Fibroblast of skin of back (primary cell): ENCODE data around the gene EBPL.
"Not testable (repeated sequence)": the region's sequence is repeated elsewhere in the genome, so short reads cannot be mapped to it uniquely, and the experiment has no call there.

Experiments used
- DNase-seq: peaks from one replicate; pipeline ENCODE4 v3.0.0-alpha.2; 2013

EBPL gene

GRCh38 chr13:49635599-49636433 lies 55.5 kb downstream of the EBPL start:
- peak; percentile 49 for DNase-seq

- DNase-seq, result no peak
These were observed 57.6 kb downstream of the EBPL start for GRCh38 chr13:49633710-49634109.

DNA sequence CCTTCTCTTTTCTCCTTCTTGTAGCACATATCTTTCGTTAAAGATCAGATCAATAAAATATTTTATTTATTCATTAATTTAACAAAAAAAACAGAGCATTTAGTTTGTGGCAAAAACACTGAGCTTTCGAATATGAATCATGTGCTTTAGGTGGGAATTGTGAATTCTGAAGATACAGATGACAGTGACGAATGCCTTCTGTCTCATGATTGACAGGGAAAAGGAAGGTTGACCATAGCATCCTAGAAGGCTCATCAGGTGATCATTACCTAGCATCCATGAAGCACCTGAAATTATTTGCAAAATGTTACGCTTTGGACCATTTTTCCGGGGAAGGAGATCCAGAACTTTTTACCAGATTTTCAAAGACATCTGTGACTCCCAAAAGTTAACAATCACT lies 59.1 kb downstream of the EBPL start:
- DNase-seq, result no peak

DNA sequence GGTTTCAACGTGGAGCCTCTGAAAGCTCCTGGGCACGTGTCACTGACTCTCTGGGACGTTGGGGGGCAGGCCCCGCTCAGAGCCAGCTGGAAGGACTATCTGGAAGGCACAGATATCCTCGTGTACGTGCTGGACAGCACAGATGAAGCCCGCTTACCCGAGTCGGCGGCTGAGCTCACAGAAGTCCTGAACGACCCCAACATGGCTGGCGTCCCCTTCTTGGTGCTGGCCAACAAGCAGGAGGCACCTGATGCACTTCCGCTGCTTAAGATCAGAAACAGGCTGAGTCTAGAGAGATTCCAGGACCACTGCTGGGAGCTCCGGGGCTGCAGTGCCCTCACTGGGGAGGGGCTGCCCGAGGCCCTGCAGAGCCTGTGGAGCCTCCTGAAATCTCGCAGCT lies 60.7 kb downstream of the EBPL start:
- no peak for DNase-seq

DNA sequence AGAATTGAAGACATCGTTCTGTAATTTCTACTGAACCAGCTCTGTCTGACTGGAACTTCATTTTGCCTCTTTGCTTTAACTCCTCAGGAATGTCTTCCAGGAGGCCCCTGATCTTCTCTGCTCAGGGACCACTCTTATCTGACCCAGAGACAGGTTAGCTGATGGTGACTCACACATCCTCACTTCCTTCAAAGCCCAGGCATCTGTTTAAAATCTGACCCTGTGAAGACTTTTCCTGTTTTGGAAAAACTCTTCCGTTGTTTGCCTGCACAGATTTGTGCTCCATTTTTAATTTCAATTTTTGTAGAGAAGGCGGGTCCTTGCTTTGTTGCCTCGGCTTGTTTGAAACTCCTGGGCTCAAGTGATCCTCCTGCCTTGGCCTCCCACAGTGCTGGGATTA lies 61.3 kb downstream of the EBPL start:
- DNase-seq, result no peak

DNA sequence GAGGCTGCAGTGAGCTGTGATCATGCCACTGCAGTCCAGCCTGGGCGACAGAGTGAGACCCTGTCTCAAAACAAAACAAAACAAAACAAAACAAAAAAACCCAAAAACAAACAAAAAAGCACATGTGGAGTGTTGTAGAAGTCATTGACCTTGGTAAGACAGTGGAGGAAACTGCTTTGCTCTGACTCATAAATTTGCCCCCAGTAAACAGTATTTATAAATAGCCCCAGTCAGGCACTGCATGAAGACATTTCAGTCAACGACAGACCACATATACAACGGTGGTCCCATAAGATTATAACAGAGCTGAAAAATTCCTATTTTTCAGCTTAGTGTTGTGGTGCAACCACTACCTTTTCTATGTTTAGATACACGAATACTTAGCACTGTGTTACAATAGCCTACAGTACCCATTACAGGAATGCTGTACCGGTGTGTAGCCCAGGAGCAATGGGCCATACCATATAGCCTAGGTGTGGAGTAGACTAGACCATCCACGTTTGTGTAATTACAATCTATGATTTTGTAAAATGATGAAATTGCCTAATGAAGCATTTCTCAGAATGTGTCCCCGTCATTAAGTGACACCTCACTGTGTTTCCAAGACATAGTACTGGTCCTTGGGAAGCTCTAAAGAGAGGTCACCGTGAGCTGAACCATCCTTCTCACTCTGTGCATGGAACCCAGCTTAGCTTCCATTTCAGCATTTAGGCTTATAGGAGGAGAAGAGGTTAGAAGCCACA lies 61.9 kb downstream of the EBPL start:
- DNase-seq, result no peak

DNA sequence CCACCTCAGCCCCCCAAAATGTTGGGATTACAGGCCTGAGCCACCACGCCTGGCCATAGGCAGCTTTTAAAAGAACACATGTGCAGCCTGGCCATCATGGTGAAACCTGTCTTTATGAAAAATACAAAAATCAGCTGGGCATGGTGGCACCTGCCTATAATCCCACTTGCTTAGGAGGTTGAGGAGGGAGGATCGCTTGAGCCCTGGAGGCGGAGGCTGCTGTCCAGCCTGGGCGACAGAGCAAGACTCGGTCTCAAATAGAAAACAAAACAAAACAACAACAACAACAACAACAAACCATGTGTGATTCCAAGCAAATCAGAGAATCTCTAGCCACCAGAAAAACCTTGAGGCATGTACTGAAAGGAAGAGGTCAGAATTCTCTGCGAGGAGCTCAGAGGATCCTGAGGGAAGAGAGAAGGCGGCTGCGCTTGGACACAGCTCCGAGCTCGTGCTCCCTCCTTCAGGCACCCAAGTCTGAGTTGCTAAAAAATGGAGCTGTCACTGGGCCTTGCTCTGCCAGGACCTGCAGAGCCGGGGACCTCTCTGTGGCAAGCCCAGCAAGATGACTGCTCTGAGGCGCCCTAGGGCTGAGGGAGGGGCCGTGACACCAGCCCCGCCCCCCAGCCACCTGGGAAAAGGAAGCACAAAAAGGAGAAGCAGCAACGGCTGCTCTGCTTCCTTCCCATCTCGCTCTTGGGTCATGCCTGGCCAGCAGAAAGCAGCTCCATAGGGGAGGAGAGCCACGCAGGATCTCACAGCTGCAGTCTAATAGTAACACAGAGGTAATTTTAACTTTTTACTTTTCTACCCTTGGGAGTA lies 63.2 kb downstream of the EBPL start, which contains the start of gene ARL11:
Gene ARL11 (plus strand): TSS at position 677 of the 822 bp plus-strand sequence. CDS start 1,941 bp downstream, outside the sequence.
- no peak for DNase-seq

GRCh38 chr13:49625392-49626079 lies 65.8 kb downstream of the EBPL start:
- no peak for DNase-seq

DNA sequence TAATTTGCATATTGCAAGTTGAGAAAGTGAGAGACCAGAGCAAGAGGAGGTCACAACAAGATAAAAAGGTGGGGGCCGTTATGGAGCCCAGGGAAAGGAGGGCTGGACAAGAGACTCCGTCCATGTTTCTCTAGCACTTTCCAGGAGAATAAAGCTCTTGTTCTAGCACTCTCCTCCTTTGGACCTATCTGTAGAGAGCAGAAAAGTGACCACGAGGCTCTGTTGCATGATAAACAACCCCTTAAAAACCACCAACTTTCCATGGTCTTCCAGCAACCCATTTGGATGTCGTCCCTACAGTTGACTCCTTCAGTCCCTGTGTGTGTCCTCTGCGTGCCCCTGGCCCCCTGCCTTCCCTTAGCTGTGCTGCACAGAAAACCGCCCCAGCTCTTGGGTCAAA lies 67.1 kb downstream of the EBPL start:
- DNase-seq, result no peak

GRCh38 chr13:49622174-49622946 lies 68.9 kb downstream of the EBPL start:
- no peak for DNase-seq

DNA sequence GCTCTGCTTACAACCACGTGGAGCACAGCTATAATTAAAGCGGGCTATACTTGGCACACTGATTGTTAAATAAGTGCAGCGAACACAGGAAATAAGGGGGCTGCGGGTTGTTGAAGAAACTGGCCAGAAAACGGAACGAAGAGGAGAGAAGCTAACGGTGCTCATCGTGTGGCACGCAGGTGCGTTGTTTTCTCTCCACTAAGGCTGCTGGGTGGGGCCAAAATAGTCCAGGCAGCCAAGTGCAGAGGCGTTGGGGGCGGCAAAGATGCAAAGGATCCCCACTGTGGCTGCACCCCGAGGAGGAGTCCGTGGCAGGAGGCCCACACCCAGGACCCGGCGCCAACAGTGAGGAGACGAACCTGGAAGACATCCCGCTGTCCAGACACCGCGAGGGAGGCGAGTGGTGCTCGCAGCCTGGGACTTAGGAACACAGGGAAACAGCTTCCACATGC lies 71.1 kb downstream of the EBPL start:
- DNase-seq, result no peak

GRCh38 chr13:49616676-49617065 lies 74.6 kb downstream of the EBPL start:
- no peak for DNase-seq

DNA sequence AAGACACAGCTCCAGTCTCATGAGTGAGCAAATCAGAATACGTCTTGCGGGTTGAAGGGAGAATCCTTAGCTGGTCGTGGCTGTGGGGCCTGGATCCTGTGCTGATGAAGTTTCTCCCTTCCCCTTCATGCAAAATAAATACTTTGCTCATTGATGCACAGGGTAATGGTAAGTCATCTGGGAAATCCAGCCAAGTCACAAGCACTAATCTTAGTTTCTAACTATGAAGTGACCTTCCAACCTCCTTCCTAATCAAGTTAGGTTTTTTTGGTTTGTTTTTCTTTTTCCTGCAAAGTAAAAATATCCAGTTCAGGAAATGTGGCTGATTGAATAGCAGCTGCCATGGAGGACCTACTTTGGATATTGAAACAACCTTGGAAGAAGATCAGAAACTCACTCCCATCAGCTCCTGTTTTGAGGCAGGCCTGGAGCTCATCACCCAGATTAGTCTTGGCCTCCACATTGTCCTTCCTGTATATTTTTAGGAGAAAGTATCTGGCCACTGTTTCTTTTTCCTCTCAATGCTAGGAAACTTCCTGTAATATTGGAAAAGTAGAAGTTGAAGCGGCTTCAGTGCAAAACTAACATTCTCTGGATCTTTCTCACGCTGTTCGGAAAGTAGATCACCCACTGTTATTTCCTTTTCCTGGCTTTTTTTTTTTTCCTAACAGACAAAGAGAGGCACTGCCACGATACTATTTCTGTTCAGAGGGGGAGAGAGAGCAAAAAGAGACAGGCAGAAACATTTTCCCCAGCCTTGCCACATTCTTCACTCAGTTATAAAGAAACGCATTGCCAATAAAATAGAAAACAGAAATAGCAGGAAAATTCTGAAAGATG lies 75.2 kb downstream of the EBPL start:
- DNase-seq, result peak; percentile 21

DNA sequence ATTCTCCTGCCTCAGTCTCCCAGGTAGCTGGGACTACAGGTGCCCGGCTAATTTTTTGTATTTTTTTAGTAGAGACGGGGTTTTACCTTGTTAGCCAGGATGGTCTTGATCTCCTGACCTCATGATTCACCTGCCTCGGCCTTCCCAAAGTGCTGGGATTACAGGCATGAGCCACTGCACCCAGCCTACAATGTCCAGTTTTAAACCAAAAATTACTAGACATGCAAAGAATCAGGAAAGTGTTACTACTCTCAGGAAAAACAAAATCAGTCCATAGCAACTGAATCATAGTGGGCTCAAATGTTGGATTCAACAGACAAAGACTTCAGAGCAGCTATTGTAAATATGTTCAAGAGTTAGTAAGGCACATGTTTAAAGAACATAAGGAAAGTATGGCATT lies 79.2 kb downstream of the EBPL start:
- DNase-seq, result not testable (repeated sequence)
